ENCODE measurements around the gene ETDC. TPM values are rescaled to one million over a fixed set of nuclear protein-coding genes. Genes with fewer than 3 reads are reported as not detected.
A peak's percentile ranks its signal among the peaks of the same experiment; 100 is the strongest.
"Not testable (repeated sequence)": the region's sequence is repeated elsewhere in the genome, so short reads cannot be mapped to it uniquely, and the experiment has no call there.

ETDC gene
- total RNA-seq, 1 experiment from 2014 or later = not detected

DNA sequence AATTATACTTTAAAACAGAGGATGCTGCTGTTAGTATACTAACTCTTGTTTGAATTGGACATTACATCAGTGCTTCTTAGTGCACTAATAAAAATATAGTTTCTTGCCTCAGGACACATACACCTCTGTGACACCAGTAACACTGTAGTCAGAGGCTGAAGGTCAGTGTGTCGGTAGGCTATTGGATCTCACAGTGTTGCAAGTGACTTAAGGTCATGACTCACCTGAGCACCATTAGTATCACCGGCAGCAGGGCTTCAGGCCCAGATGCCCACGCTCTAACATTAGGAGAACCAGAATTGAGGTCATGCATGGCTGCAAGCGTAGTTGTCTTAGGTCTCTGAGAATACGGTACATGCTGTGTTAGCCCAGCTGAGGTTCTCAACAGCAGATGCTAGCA, 15.2 kb downstream of the ETDC start:
- no peak overlapping the region for H3K4me3 ChIP-seq (ENCODE audit: low read length)
- no TSS peak for BruUV-seq (replicated peaks)
- no peak overlapping the region for H3K9ac ChIP-seq (ENCODE audit: low read length)
- no peaks in the 10 kb centered on the region for H3K27me3 ChIP-seq (ENCODE audit: low read length)
- H3K4me2 ChIP-seq (ENCODE audit: low read length) = no peak overlapping the region
- H2AFZ ChIP-seq (ENCODE audit: low read length) = no peak overlapping the region
- H3K9me3 ChIP-seq (ENCODE audit: low read length) = no peaks in the 10 kb centered on the region
- no peak overlapping the region for H3K27ac ChIP-seq (ENCODE audit: low read length)
- CTCF ChIA-PET = no interaction called here
- POLR2A ChIA-PET (ENCODE audit: unreplicated experiment) = no interaction called here
- no peaks in the 10 kb centered on the region for H3K36me3 ChIP-seq (ENCODE audit: low read depth, low read length)
- intact Hi-C loops (cut with micrococcal nuclease) = no loop called here
- H3F3A ChIP-seq (ENCODE audit: low read length, unreplicated experiment) = no peaks in the 10 kb centered on the region
- DNase-seq = peak; percentile 44
- no peaks in the 10 kb centered on the region for H3K9me2 ChIP-seq (replicated peaks; ENCODE audit: low read length)
- ATAC-seq = no peak; the same call in 1 of the 2 replicates
- H3K4me1 ChIP-seq (ENCODE audit: insufficient read depth, low read length) = peaks cover 13% of the 10 kb centered on the region
- H3K79me2 ChIP-seq (ENCODE audit: low read length) = 0 out of 2 replicates have a peak, but pooled peaks cover 12% of the 10 kb centered on the region
- no peaks in the 10 kb centered on the region for H4K20me1 ChIP-seq (ENCODE audit: low read length)
- TF ChIP-seq, protein P1, sequence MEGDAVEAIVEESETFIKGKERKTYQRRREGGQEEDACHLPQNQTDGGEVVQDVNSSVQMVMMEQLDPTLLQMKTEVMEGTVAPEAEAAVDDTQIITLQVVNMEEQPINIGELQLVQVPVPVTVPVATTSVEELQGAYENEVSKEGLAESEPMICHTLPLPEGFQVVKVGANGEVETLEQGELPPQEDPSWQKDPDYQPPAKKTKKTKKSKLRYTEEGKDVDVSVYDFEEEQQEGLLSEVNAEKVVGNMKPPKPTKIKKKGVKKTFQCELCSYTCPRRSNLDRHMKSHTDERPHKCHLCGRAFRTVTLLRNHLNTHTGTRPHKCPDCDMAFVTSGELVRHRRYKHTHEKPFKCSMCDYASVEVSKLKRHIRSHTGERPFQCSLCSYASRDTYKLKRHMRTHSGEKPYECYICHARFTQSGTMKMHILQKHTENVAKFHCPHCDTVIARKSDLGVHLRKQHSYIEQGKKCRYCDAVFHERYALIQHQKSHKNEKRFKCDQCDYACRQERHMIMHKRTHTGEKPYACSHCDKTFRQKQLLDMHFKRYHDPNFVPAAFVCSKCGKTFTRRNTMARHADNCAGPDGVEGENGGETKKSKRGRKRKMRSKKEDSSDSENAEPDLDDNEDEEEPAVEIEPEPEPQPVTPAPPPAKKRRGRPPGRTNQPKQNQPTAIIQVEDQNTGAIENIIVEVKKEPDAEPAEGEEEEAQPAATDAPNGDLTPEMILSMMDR (conservative IDR thresholded peaks at IDR 0.05; ENCODE audit: low read depth, low read length) = no peak
- no peak for TF ChIP-seq EZH2 (IDR thresholded peaks at IDR 0.05; ENCODE audit: low read length, unreplicated experiment)
- TF ChIP-seq EZH2phosphoT487 (IDR thresholded peaks at IDR 0.05; ENCODE audit: borderline replicate concordance, low read length) = no peak

DNA sequence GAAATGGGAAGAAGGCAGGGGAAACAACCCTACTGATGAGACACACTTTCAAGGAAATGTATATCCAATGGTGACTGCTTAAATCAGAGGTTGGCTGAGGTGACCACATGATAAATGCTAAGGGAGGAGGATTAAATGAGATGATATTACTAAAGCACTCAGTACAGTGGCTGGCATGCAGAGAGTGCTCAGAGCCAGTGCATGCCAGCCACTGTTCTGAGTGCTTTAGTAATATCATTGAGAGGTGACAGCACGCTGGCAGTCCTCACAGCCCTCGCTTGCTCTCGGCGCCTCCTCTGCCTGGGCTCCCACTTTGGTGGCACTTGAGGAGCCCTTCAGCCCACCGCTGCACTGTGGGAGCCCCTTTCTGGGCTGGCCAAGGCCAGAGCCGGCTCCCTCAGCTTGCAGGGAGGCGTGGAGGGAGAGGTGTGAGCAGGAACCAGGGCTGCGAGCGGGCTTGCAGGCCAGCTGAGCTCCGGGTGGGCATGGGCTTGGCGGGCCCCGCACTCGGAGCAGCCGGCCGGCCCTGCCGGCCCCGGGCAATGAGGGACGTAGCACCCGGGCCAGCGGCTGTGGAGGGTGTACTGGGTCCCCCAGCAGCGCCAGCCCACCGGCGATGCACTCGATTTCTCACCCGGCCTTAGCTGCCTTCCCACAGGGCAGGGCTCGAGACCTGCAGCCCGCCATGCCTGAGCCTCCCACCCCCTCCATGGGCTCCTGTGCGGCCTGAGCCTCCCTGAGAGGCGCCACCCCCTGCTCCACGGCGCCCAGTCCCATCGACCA, 15.9 kb downstream of the ETDC start:
- H3K36me3 ChIP-seq (ENCODE audit: low read depth, low read length); H4K20me1 ChIP-seq (ENCODE audit: low read length); H3K4me3 ChIP-seq (ENCODE audit: low read length); H3K4me2 ChIP-seq (ENCODE audit: low read length); BruUV-seq (replicated peaks); H3F3A ChIP-seq (ENCODE audit: low read length, unreplicated experiment); H2AFZ ChIP-seq (ENCODE audit: low read length); DNase-seq; H3K27ac ChIP-seq (ENCODE audit: low read length); H3K27me3 ChIP-seq (ENCODE audit: low read length); CTCF ChIA-PET; H3K9me3 ChIP-seq (ENCODE audit: low read length); intact Hi-C loops (cut with micrococcal nuclease); ATAC-seq; POLR2A ChIA-PET (ENCODE audit: unreplicated experiment); H3K9me2 ChIP-seq (replicated peaks; ENCODE audit: low read length); H3K9ac ChIP-seq (ENCODE audit: low read length): not testable (repeated sequence)
- Histone ChIP-seq H3K79me2 (ENCODE audit: low read length) (0 out of 2 replicates have a peak, but pooled peaks cover 12% of the 10 kb centered on the region), H3K4me1 (ENCODE audit: insufficient read depth, low read length) (peaks cover 13% of the 10 kb centered on the region)

DNA sequence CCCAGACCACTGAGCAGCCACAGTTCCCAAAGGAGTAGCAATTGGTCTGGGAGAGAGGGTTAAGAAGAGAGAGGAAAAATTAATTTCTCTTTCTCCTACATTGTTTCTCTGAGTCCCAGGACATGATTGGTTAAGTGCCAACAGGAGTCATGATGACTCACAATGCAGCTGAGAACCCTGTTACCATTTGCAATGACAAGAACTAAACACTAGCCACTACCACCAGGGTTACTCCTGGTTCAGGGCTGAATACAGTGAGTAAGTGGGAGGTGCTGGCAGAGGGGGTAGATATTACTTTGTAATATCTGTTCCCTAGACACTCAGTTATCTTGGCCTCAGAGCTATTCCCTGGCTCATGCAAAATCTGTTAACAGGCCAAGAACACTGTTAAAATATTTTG, 18.0 kb downstream of the ETDC start:
- ChIA-PET POLR2A (ENCODE audit: unreplicated experiment) (no interaction called here), CTCF (no interaction called here)
- H3K4me2 ChIP-seq (ENCODE audit: low read length) = no peak overlapping the region
- H3K27me3 ChIP-seq (ENCODE audit: low read length) = no peaks in the 10 kb centered on the region
- no peak overlapping the region for H3K4me3 ChIP-seq (ENCODE audit: low read length)
- H3K4me1 ChIP-seq (ENCODE audit: insufficient read depth, low read length) = peaks cover 13% of the 10 kb centered on the region
- no peaks in the 10 kb centered on the region for H4K20me1 ChIP-seq (ENCODE audit: low read length)
- DNase-seq (peak; percentile 73), ATAC-seq (peak; percentile 63)
- H3K36me3 ChIP-seq (ENCODE audit: low read depth, low read length) = no peaks in the 10 kb centered on the region
- intact Hi-C loops (cut with micrococcal nuclease) = no loop called here
- no peaks in the 10 kb centered on the region for H3K9me3 ChIP-seq (ENCODE audit: low read length)
- no peaks in the 10 kb centered on the region for H3K9me2 ChIP-seq (replicated peaks; ENCODE audit: low read length)
- H3K27ac ChIP-seq (ENCODE audit: low read length) = no peak overlapping the region
- no TSS peak for BruUV-seq (replicated peaks)
- H3K9ac ChIP-seq (ENCODE audit: low read length) = no peak overlapping the region
- TF ChIP-seq EZH2phosphoT487 (IDR thresholded peaks at IDR 0.05; ENCODE audit: borderline replicate concordance, low read length) = no peak
- TF ChIP-seq, protein P1 (conservative IDR thresholded peaks at IDR 0.05; ENCODE audit: low read depth, low read length) = no peak
- TF ChIP-seq EZH2 (IDR thresholded peaks at IDR 0.05; ENCODE audit: low read length, unreplicated experiment) = no peak
- H2AFZ ChIP-seq (ENCODE audit: low read length) = no peak overlapping the region
- H3K79me2 ChIP-seq (ENCODE audit: low read length) = 0 out of 2 replicates have a peak, but pooled peaks cover 12% of the 10 kb centered on the region
- H3F3A ChIP-seq (ENCODE audit: low read length, unreplicated experiment) = no peaks in the 10 kb centered on the region
